ENCODE data around the gene KCTD21. TPM values are rescaled to one million over a fixed set of nuclear protein-coding genes. Genes with fewer than 3 reads are reported as not detected.

KCTD21 gene
- total and polyA plus RNA-seq, 10 of the 15 experiments (the other 5 are each of a cell fraction or from before 2014, with no cell fraction given): 0.63 to 5.4 (median 3.6) TPM

DNA sequence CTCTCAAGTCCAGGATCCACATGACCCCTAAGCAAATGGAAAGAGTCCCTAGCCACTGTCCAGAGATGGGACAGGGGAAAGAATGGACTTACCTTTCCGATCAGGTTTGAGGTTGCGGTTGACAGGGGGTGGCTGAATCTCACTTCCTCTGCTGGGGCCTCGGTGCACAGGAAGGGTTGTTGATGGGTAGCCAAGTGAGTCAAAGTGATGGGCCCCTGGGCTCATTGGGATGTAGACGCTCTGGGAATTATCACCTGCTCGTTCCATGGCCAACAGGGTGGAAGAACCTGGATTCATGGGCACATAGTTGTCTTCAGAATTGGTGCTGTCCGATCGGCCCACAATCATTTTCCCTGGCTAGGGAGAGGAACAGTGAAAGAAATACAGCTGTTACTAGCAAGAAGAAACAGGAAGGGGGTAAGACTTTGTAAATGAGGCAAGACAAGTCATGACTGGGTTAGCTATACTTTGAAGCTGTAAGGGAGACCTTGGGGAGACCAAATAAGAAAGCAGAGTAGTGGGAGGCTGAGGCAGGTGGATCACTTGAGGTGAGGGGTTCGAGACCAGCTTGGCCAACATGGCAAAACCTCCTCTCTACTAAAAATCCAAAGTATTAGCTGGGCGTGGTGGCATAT, 35.0 kb upstream of the KCTD21 start:
- FAIRE-seq (peak; percentile 79), ATAC-seq (peak; percentile 90), DNase-seq (ENCODE audit: low read depth, low spot score) (peak; percentile 62)
- H3K9me3 ChIP-seq (replicated peaks; ENCODE audit: control insufficient read depth, insufficient read depth, low read length): no peaks in the 10 kb centered on the region
- H3K27me3 ChIP-seq (replicated peaks in 1 of 2; ENCODE audit: control insufficient read depth in 2 of 2, insufficient read depth in 2 of 2, low read length in 1 of 2): no peaks in the 10 kb centered on the region
- peak overlapping the region; percentile 46 for H2AFZ ChIP-seq (ENCODE audit: control insufficient read depth, low read depth, low read length)
- intact Hi-C loops (cut with micrococcal nuclease; ENCODE audit: unreplicated experiment) (loop anchor here (2.0 kb wide), 1 partner anchor 35 kb away; the partner anchor contains the start of genes KCTD21 and USP35), in situ Hi-C loops (cut with MboI) (loop anchor here (5.0 kb wide), 1 partner anchor 339 kb away; no protein-coding TSS in a partner anchor)
- 0 out of 2 replicates have a peak overlapping the region, but pooled peaks have one; percentile 15 for H3K9ac ChIP-seq (ENCODE audit: control insufficient read depth, insufficient read depth, low read length)
- peak overlapping the region; percentile 76 for H3K27ac ChIP-seq (ENCODE audit: control insufficient read depth, insufficient read depth)
- no TSS peak for BruUV-seq (replicated peaks)
- 0 out of 4 replicates have a peak, but pooled peaks cover 0 to 3% of the 10 kb centered on the region in 2 experiments for H3K36me3 ChIP-seq (ENCODE audit: control insufficient read depth in 2 of 2, insufficient read depth in 2 of 2, low read length in 1 of 2)
- H4K20me1 ChIP-seq (ENCODE audit: control insufficient read depth, insufficient read depth): no peaks in the 10 kb centered on the region
- WGBS (ENCODE audit: insufficient coverage, insufficient replicate concordance, low lambda C conversion rate, missing lambda C conversion rate): under 1% methylated on average over 9 of the region's 9 CpGs
- ChIA-PET SMC1A (ENCODE audit: uncharacterized antibody, unreplicated experiment) (interaction anchor here (0.7 to 1.0 kb wide), 4 partner anchors 36 to 351 kb away, joined by 3 to 4 read pairs (median 4); partner anchors contain the start of genes ALG8 and NARS2), POLR2A (interaction anchor here (0.6 to 1.1 kb wide), 3 partner anchors 33 to 212 kb away, joined by 3 to 5 read pairs (median 3); no protein-coding TSS in a partner anchor), CTCF (interaction anchor here (8.1 kb wide), 1 partner anchor 343 kb away, joined by 181 read pairs; no protein-coding TSS in a partner anchor), RAD21 (ENCODE audit: unreplicated experiment) (interaction anchor here (0.6 to 2.0 kb wide), 7 partner anchors 87 to 341 kb away, joined by 3 to 5 read pairs (median 4); no protein-coding TSS in a partner anchor)
- peaks cover 58% of the 10 kb centered on the region for H3K4me1 ChIP-seq (ENCODE audit: control insufficient read depth, insufficient read depth, low read length)
- no peaks in the 10 kb centered on the region for H3K79me2 ChIP-seq (ENCODE audit: control insufficient read depth, insufficient read depth, low read length)
- peak overlapping the region; percentile 74 for H3K4me2 ChIP-seq (ENCODE audit: control insufficient read depth, insufficient read depth)
- H3K4me3 ChIP-seq: no peak overlapping the region; the same call in 1 of the 2 replicates
- TF ChIP-seq MTA3 (IDR thresholded peaks at IDR 0.05; ENCODE audit: borderline replicate concordance, low read length): peak; percentile 93; the same call in 1 of the 2 replicates
- 0 out of 2 replicates have a peak, but pooled peaks have one; percentile 46 for TF ChIP-seq ZNF217 (IDR thresholded peaks at IDR 0.05)
- TF ChIP-seq CREB1 (IDR thresholded peaks at IDR 0.05; ENCODE audit: low read depth): peak; percentile 60; the same call in 1 of the 2 replicates
- 0 out of 2 replicates have a peak, but pooled peaks have one; percentile 30 for TF ChIP-seq PML (IDR thresholded peaks at IDR 0.05; ENCODE audit: low read length)
- peak; percentile 54; the same call in 1 of the 2 replicates for TF ChIP-seq MEF2A (IDR thresholded peaks at IDR 0.05; ENCODE audit: insufficient read depth, low read depth, low read length)
- TF ChIP-seq TCF12 (IDR thresholded peaks at IDR 0.05; ENCODE audit: low read depth, low read length): 0 out of 2 replicates have a peak, but pooled peaks have one; percentile 51
- TF ChIP-seq CREM (IDR thresholded peaks at IDR 0.05; ENCODE audit: low read depth): peak; percentile 75; the same call in 1 of the 2 replicates
- TF ChIP-seq, protein P1, sequence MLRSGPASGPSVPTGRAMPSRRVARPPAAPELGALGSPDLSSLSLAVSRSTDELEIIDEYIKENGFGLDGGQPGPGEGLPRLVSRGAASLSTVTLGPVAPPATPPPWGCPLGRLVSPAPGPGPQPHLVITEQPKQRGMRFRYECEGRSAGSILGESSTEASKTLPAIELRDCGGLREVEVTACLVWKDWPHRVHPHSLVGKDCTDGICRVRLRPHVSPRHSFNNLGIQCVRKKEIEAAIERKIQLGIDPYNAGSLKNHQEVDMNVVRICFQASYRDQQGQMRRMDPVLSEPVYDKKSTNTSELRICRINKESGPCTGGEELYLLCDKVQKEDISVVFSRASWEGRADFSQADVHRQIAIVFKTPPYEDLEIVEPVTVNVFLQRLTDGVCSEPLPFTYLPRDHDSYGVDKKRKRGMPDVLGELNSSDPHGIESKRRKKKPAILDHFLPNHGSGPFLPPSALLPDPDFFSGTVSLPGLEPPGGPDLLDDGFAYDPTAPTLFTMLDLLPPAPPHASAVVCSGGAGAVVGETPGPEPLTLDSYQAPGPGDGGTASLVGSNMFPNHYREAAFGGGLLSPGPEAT (IDR thresholded peaks at IDR 0.05; ENCODE audit: low read depth): peak; percentile 75; the same call in 1 of the 2 replicates
- TF ChIP-seq, protein P2, sequence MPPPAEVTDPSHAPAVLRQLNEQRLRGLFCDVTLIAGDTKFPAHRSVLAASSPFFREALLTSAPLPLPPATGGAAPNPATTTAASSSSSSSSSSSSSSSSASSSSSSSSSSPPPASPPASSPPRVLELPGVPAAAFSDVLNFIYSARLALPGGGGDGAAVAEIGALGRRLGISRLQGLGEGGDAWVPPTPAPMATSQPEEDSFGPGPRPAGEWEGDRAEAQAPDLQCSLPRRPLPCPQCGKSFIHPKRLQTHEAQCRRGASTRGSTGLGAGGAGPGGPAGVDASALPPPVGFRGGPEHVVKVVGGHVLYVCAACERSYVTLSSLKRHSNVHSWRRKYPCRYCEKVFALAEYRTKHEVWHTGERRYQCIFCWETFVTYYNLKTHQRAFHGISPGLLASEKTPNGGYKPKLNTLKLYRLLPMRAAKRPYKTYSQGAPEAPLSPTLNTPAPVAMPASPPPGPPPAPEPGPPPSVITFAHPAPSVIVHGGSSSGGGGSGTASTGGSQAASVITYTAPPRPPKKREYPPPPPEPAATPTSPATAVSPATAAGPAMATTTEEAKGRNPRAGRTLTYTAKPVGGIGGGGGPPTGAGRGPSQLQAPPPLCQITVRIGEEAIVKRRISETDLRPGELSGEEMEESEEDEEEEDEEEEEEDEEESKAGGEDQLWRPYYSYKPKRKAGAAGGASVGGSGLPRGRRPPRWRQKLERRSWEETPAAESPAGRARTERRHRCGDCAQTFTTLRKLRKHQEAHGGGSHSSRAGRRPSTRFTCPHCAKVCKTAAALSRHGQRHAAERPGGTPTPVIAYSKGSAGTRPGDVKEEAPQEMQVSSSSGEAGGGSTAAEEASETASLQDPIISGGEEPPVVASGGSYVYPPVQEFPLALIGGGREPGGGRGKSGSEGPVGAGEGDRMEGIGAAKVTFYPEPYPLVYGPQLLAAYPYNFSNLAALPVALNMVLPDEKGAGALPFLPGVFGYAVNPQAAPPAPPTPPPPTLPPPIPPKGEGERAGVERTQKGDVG (CRISPR knock-in tag; IDR thresholded peaks at IDR 0.05): no peak
- TF ChIP-seq NBN (IDR thresholded peaks at IDR 0.05): 0 out of 2 replicates have a peak, but pooled peaks have one; percentile 50
- peak; percentile 91 for TF ChIP-seq IKZF2 (IDR thresholded peaks at IDR 0.05)
- peak; percentile 42; the same call in 1 of the 2 replicates for TF ChIP-seq ASH2L (IDR thresholded peaks at IDR 0.05; ENCODE audit: borderline replicate concordance, low read depth)
- peak; percentile 87 for TF ChIP-seq DPF2 (IDR thresholded peaks at IDR 0.05)
- TF ChIP-seq KDM1A (IDR thresholded peaks at IDR 0.05; ENCODE audit: borderline replicate concordance): no peak

Measured in GM12878 (cell line).